Testis (tissue), 2 donors: ENCODE data around the gene NAPEPLD.
"Not testable (repeated sequence)": the region's sequence is repeated elsewhere in the genome, so short reads cannot be mapped to it uniquely, and the experiment has no call there.

Experiments
- CTCF ChIP-seq, 3 experiments: fragments of 450-650 bp in 2 of 3; fragments of 200-600 bp in 1 of 3; sonication (generic) in 1 of 3; IDR thresholded peaks; one replicate each; pipeline ENCODE4 v1.5.1; 2016 to 2019; ENCODE audit warnings: antibody characterized with exemption in 3 of 3, mild to moderate bottlenecking in 2 of 3, moderate library complexity in 1 of 3
- POLR2A ChIP-seq: fragments of 450-650 bp; IDR thresholded peaks from one replicate; pipeline ENCODE4 v1.6.1; 2017; ENCODE audit warnings: antibody characterized with exemption, mild to moderate bottlenecking, moderate library complexity

GRCh38 chr7:103056006-103056405, 92.9 kb downstream of the NAPEPLD start:
- not testable (repeated sequence) for TF ChIP-seq POLR2A; CTCF (IDR thresholded peaks at IDR 0.05)
